ENCODE measurements around the gene PGAP2. TPM values are rescaled to one million over a fixed set of nuclear protein-coding genes. Genes with fewer than 3 reads are reported as not detected.

Gene PGAP2
- polyA plus RNA-seq, 2 donors, result 34.0 to 36.9 TPM

Other genes with a start within 250 kb of the PGAP2 start
- gene ART5, start 166.6 kb upstream of the PGAP2 start, polyA plus RNA-seq, result not detected
- gene ART1, start 163.4 kb upstream of the PGAP2 start, polyA plus RNA-seq, result not detected
- gene CHRNA10, start 137.2 kb upstream of the PGAP2 start, polyA plus RNA-seq, result 1 to 10 TPM in 1 of 2 donors, under 1 TPM in 1; 0.66 to 1.3 TPM
- 10 to 100 TPM; 16.0 to 26.9 TPM for gene NUP98, start 11.0 kb upstream of the PGAP2 start, polyA plus RNA-seq
- gene RHOG, start 32.4 kb downstream of the PGAP2 start, polyA plus RNA-seq, result 10 to 100 TPM; 48.0 to 79.0 TPM
- gene STIM1, start 47.1 kb downstream of the PGAP2 start, polyA plus RNA-seq, result 10 to 100 TPM; 29.5 to 42.7 TPM

Measured in esophagus (tissue), 2 donors.